Hepatic stellate cell (primary cell): Measurements from ENCODE around the gene SELENBP1.
A peak's percentile ranks its signal among the peaks of the same experiment; 100 is the strongest.
"Not testable (repeated sequence)": the region's sequence is repeated elsewhere in the genome, so short reads cannot be mapped to it uniquely, and the experiment has no call there.

Experiments used
- DNase-seq: peaks from one replicate; pipeline ENCODE4 v3.0.0; 2011; ENCODE audit warnings: low spot score

Gene SELENBP1

GRCh38 chr1:151372058-151372934 lies at the start of gene SELENBP1:
TSS of gene SELENBP1 (minus strand) at chr1:151372705. CDS start at chr1:151372641, 64 bp downstream.
- DNase-seq, result peak; percentile 67

- no peak for DNase-seq
These were observed 47.3 kb upstream of the SELENBP1 start for GRCh38 chr1:151419819-151420218.

- no peak for DNase-seq
These were observed 45.6 kb upstream of the SELENBP1 start for GRCh38 chr1:151418081-151418480.

GRCh38 chr1:151416231-151416630 lies 43.7 kb upstream of the SELENBP1 start:
- no peak for DNase-seq

GRCh38 chr1:151411884-151412283 lies 39.4 kb upstream of the SELENBP1 start:
- no peak for DNase-seq

GRCh38 chr1:151408891-151409290 lies 36.4 kb upstream of the SELENBP1 start:
- DNase-seq, result no peak

GRCh38 chr1:151407304-151407703 lies 34.8 kb upstream of the SELENBP1 start:
- no peak for DNase-seq

GRCh38 chr1:151406176-151406575 lies 33.7 kb upstream of the SELENBP1 start:
- DNase-seq, result no peak

GRCh38 chr1:151405187-151405951 lies 32.9 kb upstream of the SELENBP1 start:
- DNase-seq, result no peak

- DNase-seq, result no peak
These were observed 31.1 kb upstream of the SELENBP1 start for GRCh38 chr1:151403612-151404011.

- no peak for DNase-seq
These were observed 30.3 kb upstream of the SELENBP1 start for GRCh38 chr1:151402764-151403163.

- no peak for DNase-seq
These were observed 29.4 kb upstream of the SELENBP1 start for GRCh38 chr1:151401860-151402259.

- no peak for DNase-seq
These were observed 28.8 kb upstream of the SELENBP1 start for GRCh38 chr1:151401125-151401788.

- peak; percentile 85 for DNase-seq
These were observed 27.0 kb upstream of the SELENBP1 start, which contains the start of gene PSMB4 for GRCh38 chr1:151399324-151400171. TSS of gene PSMB4 (plus strand) at chr1:151399573. CDS start at chr1:151399588, 15 bp downstream.

GRCh38 chr1:151396265-151396664 lies 23.8 kb upstream of the SELENBP1 start:
- DNase-seq, result not testable (repeated sequence)

- DNase-seq, result no peak
These were observed 21.1 kb upstream of the SELENBP1 start for GRCh38 chr1:151393583-151393982.

- no peak for DNase-seq
These were observed 18.6 kb upstream of the SELENBP1 start for GRCh38 chr1:151391079-151391563.

GRCh38 chr1:151390221-151391078 lies 17.9 kb upstream of the SELENBP1 start:
- not testable (repeated sequence) for DNase-seq

GRCh38 chr1:151386002-151386401 lies 13.5 kb upstream of the SELENBP1 start:
- no peak for DNase-seq

- DNase-seq, result no peak
These were observed 12.1 kb upstream of the SELENBP1 start for GRCh38 chr1:151384584-151384983.
